GM12873 (cell line): ENCODE results near the gene HELLS.

ENCODE experiments used
- TF ChIP-seq, protein P1 (sequence below): IDR thresholded peaks from 2 replicates; pipeline ENCODE4 v1.5.1; 2012; ENCODE audit warnings: low read depth, mild to moderate bottlenecking, moderate library complexity, low read length, control low read depth; ENCODE audit not compliant: insufficient read depth; ENCODE audit errors: missing control alignments

Gene HELLS

DNA sequence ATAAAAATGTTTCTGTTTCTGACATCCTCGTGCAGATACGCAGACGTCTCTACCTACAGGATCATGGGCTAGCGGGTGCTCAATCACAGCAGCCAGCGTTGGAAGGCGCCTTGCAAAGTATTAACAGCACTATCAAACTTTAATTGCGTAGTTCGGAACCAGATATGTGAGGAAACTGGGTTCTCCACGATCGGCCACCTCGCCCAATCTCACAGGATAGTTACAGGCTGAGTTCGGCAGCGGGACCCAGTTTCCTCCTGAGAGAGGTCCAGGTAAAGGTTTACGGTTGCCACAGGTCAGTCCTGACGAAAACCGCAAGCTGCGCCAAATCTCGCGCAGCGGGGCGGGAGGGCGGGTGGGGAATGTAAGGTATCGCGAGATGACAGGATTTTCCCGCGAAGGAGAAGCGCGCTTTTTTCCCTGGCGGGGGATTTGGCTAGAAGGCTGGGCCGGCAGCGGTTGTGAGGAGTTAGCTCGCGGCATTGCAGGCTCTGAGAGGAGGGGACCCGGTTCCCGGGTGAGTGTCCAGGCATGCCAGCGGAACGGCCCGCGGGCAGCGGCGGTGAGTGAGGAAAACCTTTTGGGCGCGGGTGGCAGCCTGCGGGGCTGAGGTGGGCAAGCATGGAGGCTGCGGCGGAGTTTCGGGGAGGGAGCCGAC, at the start of gene HELLS:
TSS of gene HELLS (plus strand) at position 398 of the 658 bp plus-strand sequence. CDS start at position 532, 134 bp downstream.
- TF ChIP-seq, protein P1, sequence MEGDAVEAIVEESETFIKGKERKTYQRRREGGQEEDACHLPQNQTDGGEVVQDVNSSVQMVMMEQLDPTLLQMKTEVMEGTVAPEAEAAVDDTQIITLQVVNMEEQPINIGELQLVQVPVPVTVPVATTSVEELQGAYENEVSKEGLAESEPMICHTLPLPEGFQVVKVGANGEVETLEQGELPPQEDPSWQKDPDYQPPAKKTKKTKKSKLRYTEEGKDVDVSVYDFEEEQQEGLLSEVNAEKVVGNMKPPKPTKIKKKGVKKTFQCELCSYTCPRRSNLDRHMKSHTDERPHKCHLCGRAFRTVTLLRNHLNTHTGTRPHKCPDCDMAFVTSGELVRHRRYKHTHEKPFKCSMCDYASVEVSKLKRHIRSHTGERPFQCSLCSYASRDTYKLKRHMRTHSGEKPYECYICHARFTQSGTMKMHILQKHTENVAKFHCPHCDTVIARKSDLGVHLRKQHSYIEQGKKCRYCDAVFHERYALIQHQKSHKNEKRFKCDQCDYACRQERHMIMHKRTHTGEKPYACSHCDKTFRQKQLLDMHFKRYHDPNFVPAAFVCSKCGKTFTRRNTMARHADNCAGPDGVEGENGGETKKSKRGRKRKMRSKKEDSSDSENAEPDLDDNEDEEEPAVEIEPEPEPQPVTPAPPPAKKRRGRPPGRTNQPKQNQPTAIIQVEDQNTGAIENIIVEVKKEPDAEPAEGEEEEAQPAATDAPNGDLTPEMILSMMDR, result no peak

DNA sequence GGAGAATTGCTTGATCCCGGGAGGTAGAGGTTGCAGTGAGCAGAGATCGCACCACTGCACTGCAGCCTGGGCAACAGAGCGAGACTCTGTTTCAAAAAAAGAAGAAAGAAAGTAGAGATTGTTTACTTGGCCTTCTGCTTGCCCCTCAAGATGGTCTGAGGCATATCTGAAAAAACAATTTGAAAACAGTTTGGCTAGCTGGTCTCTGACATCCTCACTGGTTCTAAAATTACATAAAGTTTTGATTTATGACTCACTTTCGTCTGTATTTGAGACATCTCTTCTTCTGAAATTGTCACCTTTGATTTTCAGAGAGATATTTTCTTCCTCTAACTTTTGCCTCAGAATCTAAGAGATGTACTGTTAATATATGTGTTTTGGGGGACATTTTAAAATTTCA, 49.6 kb upstream of the HELLS start:
- TF ChIP-seq, protein P1, result no peak

DNA sequence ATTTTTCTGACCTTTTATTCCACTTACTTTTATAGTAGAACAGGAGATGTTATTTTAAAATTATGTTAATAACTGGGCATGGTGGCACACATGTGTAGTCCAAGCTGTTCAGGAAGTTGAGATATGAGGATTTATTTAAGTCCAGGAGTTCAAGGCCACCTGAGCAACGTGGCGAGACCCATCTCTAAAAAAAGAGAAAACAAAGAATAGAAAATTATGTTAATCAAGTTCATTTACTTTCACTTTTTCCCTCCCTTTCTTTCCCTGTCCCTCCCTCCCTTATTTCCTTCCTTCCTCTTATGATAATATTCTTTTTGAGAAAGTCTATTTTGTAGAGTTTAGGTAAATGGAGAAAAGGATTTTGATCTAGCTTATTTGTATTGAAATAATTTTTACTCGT, 48.9 kb upstream of the HELLS start:
- TF ChIP-seq, protein P1, result no peak

DNA sequence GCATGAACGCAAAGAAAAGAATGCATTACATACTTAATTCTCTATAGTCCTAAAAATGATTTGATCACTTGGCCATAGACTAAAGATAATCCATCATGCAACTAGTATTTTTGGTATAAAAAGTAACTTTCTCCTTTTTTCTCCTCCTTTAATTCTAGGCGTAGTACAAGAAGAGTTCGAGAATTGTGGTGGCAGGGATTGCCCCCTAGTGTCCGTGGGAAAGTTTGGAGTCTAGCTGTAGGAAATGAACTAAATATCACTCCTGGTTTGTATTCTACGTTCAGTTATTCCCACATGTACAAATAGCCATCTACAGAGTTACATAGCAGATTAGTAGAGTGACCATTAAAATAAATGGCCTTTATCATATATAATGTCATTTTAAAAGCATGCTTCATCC, 45.5 kb upstream of the HELLS start:
- TF ChIP-seq, protein P1, result peak; percentile 21

DNA sequence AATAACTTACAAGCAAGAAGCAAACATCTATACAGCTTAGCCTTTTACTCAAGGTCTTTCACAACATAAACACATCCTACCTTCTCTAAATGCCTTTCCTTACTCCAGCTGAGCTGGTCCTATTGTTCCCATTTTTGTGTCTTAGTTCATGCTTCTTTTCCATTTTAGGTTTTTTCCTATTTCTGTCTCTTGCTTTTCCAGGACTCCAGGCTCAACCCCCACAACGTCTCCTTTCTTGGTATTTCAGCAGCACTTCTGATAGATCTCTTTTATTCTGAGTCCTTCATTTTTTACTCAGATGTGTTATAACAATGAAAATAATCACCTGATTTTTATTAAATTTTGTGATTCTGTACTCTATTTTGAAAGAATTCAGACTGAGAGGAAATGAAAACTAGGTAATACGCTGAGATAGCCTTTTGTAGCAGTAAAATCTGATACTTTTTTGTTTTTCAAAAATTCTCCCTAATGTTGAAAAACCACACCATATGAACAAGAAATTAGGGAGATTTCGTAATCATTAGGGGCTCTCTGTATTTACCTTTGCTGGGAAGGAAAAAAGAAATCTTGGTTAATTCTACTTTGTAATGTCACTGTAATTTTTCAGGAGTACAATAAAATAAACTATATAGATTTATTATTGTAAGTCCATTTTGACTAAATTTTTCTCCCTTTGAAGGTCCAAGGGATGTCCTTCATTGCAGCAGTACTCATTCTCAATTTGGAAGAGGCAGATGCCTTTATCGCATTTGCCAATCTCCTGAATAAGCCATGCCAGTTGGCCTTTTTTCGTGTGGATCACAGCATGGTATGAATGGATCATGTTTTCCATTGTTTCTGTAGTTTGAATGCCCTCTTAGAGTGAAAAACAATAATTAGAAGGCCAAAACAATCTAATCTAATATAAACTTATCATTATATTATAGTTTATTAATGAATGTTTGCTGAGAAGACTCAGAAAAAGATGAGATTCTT, 24.0 kb upstream of the HELLS start:
- TF ChIP-seq, protein P1, result no peak

DNA sequence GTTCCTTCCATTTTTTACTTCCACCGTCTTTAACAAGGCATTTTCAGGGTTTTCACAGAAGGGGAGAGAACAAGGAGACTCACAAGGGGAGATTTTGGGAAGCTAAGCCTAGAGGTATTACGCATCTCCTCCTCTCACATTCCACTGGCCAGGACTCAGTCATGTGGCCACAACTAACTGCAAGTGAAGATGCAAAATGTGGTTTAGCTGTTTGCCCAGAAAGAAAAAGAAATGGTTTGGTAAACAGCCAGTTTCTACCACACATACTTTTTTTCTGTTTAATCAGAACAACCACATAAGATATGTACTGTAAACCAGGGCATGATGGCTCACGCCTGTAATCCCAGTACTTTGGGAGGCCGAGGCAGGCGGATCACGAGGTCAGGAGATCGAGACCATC, 21.4 kb upstream of the HELLS start:
- TF ChIP-seq, protein P1, result no peak

DNA sequence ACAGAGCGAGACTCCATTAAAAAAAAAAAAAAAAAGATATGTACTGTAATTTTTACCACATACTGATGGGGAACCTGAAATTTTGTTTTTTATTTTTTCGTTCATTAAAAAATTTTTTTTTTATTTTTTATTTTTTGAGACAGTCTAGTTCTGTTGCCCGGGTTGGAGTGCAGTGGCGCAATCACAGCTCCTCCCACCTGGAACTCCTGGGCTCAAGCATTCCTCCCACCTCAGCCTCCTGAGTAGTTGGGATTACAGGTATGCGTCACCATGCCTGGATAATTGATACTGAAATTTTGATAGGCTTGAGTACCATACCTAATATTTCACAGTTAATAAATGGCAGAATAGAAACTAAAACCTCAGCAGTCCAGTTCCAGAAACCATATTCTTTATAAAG, 20.9 kb upstream of the HELLS start:
- TF ChIP-seq, protein P1, result no peak
